Activated CD8-positive, alpha-beta memory T cell treated with anti-CD3 and anti-CD28 coated beads for 24 hours (primary cell): Measurements from ENCODE around the gene CHPF2.

ENCODE experiments used
- DNase-seq: peaks from one replicate; pipeline ENCODE4 v3.0.0-alpha.2; 2020

The CHPF2 gene

DNA sequence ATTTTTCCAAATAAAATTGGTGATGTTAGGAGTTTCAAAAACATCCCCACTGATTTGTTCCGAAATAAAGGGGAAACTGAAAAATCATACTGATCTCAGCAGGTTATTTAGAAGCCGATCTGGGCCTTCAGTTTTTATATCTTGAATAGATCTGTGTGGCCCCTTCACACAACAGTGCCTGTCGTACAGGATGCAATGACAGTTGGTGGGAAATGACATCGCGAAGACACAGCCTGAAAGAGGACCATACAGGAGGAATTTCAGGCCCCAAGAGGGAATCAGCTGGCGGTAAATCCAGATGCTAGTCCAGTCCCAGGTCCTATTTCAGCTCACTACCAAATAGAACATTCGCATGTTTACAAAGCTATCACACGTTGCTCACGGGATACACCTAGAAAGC, 25.0 kb upstream of the CHPF2 start:
- DNase-seq = no peak

DNA sequence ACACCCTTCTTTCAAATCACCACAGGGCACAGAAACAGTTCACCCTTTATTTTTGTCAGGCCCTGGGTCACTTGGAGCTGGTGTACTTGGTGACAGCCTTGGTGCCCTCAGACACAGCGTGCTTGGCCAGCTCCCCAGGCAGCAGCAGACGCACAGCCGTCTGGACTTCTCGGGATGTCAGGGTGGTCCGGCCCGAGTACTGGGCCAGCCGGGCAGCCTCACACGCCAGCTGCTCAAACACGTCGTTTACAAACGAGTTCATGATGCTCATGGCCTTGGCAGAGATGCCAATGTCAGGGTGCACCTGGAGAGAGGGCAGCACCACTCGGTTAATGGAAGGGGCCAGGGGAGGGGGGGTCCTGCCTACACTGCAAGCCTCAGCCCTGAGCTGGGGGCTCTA, 24.5 kb upstream of the CHPF2 start:
- no peak for DNase-seq

DNA sequence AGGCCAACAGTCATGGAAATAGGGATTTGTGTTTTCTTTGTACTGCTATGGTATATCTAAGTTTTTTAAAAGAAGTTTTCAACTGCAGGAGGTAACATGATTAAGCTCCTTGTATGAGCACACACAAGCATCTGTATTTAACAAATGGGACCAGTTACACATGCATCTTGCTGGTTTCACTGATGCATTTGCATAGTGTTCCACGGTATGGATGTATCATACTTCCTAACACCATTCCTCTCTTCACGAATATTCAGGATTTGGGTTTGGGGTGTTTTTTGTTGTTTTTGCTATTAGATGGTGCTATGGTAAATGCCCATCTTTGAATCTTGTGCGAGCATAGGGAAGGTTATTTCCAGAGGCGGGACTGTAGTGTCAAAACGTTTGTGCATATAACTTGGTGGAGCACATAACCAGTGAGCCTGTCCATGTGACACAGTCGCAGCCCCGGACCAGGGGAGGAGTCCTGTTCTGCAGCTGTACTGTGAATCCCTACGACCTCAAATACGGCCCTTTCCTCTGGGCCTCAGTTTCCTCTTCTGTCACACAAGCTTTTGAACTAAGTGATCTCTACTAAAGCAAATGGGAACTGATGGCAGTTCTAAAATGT, 23.9 kb upstream of the CHPF2 start:
- no peak for DNase-seq

DNA sequence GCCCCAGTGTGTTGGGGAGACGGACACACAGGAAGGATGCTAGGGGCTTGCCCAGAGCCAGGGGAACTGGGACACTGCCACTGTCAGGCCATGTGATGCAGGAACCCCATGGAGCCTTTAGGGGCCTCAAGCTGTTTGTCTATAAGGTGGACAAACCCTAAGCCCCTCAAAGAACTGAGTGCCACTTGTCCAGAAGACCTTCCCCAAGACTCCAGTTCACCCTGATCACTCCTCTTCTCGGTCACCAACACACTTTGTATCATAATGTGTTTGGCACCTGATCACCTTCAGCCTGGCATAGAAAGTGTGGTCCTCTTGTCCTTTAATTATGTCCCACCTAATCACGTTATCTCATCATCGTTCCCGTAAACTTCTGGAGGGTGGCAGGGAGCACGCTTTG, 22.7 kb upstream of the CHPF2 start:
- no peak for DNase-seq

DNA sequence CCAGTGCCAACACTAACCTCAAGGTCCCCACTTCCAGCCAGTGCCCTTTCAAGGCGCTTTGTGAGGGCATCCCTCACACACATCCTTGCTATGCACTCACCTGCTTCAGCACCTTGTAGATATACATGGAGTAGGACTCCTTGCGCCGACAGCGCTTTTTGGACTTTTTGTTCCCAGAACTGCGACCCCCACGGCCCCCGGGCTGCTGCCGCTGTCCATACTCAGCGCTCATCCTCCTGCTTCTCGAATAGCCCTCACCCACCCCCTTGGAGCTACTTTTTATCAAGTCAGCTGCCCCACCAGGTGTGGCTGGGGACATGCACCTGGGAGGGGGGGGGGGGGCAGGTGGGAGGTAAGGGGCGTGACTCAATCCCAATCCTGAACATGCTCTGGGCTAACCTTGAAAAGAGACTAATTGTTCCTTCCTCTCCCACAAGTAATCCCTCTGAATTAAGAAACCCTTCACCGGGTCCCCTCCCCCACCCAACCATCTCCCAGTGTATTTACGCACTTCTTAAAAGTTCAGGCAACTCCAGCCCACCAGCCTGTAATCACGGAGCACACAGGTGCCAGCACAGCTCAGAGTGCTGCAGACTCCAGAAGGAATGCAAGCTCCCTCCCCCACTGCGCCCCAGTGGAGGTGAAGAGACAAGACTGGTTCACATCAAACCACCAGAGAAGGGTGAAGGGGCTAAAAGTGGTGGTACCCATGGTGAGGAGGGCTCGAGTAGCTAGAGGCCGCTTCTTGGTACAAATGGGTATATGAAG, 22.0 kb upstream of the CHPF2 start, which contains the start of gene H2BK1:
H2BK1 (minus strand) TSS at position 402 of the 768 bp plus-strand sequence; CDS start at position 232, 170 bp downstream.
- DNase-seq = no peak

DNA sequence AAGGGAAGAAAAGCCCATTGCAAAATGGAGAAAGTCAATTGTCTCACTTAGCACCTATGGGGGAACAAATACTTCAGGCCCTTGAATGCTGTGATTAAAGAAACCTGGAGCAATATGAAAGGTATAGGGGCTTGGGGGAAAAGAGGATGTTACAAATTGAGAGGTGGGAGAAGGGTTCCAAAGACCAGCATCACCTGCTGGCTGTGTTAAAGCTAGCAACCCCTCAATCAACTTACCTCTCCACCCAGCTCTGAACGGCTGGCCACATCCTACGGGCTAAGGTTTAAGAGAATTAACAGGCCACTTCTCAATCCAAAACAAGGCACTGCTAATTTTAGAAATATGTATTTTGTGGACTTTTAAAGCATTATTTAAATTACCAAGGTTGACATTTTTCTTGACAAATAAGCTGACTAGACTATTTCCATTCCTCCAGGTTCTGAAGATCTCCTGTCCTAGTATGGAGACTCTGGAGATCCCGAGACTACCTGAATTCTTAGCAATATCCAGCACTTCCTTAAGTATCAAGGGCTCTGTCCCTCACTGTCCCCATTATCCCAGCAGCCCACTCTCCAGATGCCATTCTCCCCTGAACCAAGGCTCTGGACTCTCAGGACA, 21.0 kb upstream of the CHPF2 start:
- DNase-seq = no peak

DNA sequence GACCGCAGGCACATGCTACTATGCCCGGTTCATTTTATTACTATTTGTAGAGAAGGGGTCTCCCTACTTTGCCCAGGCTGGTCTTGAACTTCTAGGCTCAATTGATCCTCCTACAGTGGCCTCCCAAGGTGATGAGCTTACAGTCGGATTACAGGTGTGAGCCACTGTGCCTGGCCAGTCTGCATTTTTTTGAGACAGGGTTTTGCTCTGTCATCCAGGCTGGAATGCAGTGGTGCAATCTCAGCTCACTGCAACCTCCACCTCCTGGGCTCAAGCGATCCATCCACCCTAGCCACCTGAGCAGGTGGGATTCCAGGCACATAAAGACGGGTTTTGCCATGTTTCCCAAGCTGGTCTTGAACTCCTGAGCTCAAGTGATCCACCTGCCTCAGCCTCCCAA, 19.7 kb upstream of the CHPF2 start:
- DNase-seq = no peak

DNA sequence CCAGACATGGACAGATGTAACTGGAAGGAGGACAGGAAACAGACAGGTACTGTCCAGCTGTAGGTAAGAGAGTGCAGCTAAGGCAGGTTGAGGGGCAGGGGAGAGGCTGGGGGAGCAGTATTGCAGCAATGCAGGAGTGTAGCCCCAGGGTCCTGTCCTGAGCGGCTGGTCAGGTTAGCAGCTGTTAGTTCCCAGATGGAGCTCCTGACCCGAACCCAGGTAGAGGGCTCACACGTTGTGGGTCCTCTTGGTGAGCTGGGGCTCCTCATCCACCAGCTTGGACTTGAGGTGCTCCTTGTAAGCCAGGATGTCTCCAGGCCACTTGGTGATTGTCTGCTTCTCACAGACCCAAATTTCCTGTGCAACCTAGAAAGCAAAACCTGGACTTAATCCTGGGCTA, 18.5 kb upstream of the CHPF2 start:
- no peak for DNase-seq

DNA sequence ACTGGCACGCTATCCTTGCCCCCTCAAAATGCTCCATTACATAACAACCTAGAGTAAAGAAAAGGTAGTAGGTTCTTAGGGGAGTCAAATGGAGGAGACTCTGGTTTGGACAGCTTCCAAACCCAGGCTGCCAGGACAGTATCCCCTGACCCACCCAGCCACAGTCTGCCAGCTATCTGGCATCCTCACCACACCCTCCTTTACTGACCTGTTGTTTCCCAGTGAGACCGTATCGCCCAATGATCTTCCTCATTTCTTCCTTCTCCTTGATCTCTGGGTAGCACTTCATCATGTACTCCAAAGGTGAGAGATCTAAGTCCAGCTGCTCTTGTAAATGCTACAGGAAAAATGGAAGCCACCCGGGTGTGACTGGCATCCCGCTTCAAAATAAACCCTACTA, 16.9 kb upstream of the CHPF2 start:
- DNase-seq = no peak

DNA sequence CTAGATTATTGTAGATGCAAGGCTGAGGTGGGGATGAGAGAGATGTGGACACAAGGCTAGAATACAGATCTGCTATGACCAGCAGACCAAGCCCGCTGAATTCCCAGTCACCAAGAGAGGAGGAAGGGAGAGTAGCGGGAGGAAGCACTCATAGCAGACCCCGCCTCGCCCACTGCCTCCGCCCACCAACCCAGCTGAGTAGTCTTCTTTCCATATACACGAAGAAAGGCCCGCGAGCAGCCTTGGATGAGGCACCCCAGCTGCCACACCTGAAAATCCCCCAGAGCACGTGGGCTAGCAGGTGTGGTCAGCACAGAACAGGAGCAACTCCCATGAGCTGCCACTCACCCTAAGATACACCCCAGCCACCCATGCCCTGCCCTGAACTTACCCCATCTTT, 14.1 kb upstream of the CHPF2 start:
- DNase-seq = no peak

DNA sequence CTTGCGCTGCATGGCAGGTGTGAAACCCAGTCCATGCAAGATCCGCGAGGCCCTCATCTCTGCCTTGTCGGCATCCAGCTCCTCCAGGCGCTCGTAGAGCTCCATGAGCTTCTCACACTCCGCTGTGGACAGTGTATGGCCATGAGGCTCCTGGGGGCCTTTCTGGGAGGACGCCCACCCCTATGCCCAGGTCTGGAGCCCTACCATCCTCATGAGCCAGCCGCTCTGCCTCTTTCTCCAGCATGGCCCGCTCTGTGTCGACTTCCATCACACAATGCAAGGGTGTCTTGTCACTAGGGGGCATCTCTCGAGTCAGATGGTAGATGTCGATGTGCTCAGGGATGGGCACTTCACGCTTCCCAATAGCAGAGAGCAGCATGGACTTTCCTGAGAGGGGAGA, 8.6 kb upstream of the CHPF2 start:
- no peak for DNase-seq

DNA sequence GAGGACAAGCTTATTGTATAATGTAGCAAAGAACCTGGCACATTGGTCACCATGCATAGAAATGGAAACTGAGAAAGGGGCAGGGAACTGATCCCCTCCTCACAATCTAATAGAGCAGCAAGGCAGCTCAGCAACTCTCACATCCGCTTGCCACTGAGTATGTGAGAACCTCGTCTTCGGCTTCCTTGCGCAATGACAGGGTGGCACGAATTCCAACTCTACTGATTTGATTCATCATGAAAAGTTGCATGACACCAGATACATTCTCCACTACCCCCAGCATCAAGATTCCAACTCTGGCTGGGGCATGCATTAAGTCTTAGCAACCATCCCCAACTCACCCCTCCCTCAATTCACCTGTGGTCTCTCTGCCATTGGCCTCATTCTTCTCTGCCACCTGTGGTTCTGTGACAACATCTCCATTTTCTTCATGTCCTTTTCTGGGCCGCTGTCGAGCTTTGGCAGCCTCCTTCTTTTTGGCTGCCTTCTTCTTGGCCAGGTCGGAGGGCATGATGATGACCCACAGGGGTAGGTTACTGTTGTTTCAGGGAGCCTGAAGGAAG, 6.3 kb upstream of the CHPF2 start:
- DNase-seq = no peak

DNA sequence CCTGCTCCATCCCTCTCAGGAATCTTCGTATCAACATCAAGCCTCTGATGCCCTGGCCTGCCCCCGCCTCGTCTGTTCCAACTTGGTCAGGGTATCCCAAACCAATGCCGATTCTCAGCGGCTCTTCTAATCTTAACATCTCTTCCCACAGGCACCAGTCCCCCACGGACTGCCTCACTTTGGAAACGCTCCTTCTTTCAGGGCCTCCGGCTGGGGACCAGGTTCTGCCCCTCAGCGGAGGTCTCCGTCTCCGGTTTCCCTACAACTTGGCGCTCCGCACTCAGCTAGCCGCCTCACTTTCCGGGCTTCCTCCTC, 5.8 kb upstream of the CHPF2 start:
- no peak for DNase-seq

DNA sequence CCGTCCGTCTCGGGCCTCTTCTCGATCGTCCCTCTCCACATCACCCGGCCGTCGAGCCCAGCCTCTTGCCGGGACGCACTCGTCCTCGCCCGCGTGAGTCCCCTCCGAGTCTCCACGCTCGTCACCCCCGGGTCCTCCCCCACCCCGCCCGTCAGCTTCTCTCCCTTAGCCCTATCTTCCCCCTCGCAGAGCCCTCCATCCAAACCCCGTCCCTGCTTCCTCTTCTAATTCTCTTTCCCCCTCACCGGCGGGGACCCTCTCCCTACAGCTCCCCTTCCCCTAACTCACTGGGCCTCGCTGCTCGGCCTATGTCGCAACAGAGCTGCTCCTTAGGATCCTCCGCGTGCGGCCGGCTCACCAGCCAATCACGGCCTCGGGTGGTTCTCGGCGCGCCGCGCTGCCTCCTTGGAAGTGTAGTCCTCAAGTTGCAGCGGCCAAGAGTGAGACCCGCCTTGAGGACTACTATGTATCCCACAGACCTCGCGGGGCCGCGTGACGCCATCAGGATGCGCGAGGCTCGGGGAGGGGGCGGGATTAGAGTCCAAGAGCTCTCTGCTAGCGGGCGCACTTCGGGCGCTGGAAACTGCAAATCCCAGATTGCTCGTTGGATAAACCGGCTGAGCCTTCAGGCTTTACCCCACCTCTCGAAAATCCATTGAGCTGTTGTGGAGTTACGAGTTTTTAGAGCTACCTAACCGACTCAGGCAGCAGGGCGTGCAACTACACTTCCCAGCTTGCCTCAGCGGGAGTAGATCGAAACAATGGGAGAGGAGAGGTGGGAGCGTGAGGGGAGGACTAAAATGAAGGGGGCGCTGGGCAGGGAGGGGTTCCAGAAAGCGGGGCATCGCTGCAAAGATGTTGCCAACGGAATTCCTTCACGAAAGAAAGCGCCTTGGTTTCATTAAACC, 5.2 kb upstream of the CHPF2 start, which contains the start of gene ABCF2:
ABCF2 (minus strand) TSS at position 331 of the 908 bp plus-strand sequence. CDS start 747 bp downstream, outside the sequence.
- peak; percentile 99 for DNase-seq

DNA sequence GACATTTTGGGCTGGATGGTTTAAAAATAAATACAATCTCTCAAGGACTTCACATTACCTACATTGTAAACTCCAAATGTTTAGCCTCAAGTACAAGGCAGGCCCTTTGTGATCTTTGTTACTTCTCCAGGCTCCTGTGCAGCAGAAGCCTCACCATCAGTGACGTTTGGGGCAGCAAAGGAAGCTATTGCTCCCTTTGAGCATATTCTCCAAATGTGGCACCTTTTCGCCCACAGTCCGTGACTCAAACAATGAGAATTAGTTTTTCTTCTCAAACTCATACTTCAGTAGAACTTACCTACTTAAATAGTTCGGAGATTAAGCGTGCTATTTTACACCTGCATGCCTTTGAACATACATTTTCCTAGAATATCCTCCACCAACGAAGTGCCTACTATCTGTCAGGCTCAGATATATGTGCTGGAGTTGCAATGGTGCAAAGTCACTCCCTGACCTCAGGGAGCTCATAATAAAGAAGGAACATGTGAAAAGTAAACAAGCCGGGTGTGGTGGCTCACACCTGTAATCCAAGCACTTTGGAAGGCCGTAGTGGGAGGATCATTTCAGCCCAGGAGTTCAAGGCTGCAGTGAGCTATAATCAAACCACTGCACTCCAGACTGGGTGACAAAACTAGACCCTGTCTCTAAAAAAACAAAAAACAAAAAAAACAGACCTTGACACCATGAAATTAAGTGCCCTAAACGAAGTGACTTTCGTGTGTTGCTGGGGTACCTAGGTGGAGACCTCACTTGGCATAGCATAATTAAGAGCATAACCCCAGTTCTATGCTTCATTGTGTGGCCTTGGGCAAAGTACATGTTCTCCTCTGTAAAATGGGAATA, 4.0 kb upstream of the CHPF2 start:
- DNase-seq = no peak

DNA sequence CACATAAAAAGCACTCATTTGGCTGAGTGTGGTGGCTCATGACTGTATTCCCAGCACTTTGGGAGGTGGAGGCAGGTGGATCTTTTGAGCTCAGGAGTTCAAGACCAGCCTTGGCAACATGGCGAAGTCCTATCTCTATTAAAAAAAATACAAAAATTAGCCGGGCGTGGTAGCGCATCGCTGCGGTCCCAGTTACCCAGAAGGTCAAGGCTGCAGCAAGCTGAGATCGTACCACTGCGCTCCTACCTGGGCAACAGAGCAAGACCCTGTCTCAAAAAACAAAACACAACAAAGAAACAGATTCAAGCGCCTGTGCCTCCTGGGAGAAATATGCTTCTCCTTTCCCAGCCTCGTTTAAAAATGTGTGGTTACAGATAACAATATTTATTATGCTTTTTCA, 3.0 kb upstream of the CHPF2 start:
- no peak for DNase-seq

DNA sequence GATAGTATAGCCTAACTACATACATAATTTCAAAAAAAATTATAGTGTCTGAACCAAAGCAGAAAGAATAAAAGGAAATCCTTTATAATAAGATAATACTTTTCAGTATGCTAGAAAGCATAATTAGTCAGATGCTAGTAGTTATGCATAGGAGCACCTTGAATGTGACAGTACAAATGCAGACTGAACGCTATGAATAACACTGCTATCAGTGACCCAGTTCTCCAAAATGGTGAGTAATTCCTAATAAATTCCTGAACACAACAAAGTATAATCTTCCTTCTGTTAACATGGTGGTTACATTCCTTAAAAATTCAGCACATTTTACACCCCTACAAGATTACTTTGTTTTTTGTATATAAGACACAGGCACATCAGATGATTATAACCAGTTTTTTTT, 1.2 kb upstream of the CHPF2 start:
- no peak for DNase-seq

DNA sequence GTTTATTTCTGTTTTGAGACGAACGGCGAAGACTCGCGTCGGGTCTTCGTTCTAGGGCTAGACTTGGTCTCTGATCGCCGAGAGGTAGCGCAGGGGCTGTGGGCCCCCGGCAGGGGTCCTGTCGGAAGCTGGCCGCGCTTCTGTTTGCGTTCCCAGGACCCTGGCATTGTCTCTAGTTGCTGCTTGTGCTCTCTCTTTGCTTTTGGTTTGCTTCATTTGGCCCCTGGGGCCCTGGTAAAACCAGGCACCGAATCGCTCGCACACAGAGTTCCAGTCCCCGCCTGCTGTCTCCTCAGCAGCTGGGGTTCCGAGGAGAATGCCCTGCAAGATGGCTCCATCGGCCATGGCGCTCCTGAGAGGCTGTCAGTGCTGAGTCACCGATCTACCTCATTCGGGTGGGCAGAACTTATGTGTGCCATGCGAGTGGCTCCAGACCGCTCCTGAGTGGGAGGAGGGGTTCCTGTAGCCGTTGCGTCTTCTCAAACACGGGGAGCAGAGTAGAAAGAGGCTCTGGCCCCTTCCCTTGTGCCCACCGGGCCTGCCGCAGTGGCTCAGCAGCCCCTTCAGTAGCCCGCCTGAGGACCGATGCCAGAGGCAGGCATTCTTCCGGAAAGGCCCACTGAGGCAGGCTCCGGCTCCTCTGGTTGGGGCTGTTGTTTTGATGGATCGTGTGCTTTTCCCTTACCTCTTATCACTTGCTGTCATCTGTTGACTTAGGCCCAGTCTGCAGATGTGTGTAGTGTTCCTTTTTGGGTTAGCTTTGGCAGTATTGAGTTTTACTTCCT, 826 bp downstream of the CHPF2 start:
- peak; percentile 88 for DNase-seq

DNA sequence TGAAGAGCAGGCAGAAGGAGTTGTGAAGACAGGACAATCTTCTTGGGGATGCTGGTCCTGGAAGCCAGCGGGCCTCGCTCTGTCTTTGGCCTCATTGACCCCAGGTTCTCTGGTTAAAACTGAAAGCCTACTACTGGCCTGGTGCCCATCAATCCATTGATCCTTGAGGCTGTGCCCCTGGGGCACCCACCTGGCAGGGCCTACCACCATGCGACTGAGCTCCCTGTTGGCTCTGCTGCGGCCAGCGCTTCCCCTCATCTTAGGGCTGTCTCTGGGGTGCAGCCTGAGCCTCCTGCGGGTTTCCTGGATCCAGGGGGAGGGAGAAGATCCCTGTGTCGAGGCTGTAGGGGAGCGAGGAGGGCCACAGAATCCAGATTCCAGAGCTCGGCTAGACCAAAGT, 1.5 kb downstream of the CHPF2 start:
- DNase-seq = no peak

DNA sequence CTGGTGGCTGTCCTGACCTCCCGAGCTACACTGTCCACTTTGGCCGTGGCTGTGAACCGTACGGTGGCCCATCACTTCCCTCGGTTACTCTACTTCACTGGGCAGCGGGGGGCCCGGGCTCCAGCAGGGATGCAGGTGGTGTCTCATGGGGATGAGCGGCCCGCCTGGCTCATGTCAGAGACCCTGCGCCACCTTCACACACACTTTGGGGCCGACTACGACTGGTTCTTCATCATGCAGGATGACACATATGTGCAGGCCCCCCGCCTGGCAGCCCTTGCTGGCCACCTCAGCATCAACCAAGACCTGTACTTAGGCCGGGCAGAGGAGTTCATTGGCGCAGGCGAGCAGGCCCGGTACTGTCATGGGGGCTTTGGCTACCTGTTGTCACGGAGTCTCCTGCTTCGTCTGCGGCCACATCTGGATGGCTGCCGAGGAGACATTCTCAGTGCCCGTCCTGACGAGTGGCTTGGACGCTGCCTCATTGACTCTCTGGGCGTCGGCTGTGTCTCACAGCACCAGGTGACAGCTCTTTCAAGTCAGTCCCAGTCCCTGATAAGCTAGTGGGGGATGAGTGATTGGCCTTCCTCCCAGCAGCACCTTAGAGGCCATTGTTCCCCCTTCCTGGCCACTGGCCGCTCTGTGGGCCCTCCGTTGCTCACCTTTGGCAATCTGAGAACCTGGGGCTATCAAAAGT, 3.0 kb downstream of the CHPF2 start:
- no peak for DNase-seq

DNA sequence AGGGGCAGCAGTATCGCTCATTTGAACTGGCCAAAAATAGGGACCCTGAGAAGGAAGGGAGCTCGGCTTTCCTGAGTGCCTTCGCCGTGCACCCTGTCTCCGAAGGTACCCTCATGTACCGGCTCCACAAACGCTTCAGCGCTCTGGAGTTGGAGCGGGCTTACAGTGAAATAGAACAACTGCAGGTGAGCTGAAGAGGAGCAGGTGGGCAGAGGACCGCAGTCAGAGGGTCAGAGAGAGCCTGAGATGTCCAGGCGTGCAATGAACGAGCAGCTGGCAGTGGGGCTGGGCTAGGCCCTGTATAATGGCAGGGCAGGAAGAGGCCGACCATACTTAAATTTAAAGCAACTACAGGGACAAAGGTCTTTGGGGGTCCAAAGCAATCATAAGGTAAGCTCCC, 4.1 kb downstream of the CHPF2 start:
- no peak for DNase-seq
